CD4-positive, CD25-positive, alpha-beta regulatory T cell (primary cell): ENCODE data around the gene TWNK. TPM values are rescaled to one million over a fixed set of nuclear protein-coding genes. Genes with fewer than 3 reads are reported as not detected.
A peak's percentile ranks its signal among the peaks of the same experiment; 100 is the strongest.
"Not testable (repeated sequence)": the region's sequence is repeated elsewhere in the genome, so short reads cannot be mapped to it uniquely, and the experiment has no call there.

Experiments
- ATAC-seq, 2 donors: fragments of 150-1000 bp; cut with Tn5 transposase; one replicate each; pipeline ENCODE4 v1.10.0; 2021; ENCODE audit warnings: low read depth in 2 of 2, moderate number of reproducible peaks in 2 of 2, moderate library complexity in 1 of 2
- DNase-seq, 3 donors: peaks; one replicate each; pipeline versions ENCODE4 v3.0.0 to v3.0.0-alpha.2; 2012 to 2022; ENCODE audit warnings: mixed read lengths in 1 of 3
- H3K27ac ChIP-seq: one replicate; pipeline ENCODE4 v1.7.0; 2013; ENCODE audit warnings: mild to moderate bottlenecking, low read length; ENCODE audit not compliant: insufficient read depth, poor library complexity, severe bottlenecking
- H3K27me3 ChIP-seq: one replicate; pipeline ENCODE4 v1.7.0; 2013; ENCODE audit warnings: low read length; ENCODE audit not compliant: control insufficient read depth, insufficient read depth
- H3K36me3 ChIP-seq: one replicate; pipeline ENCODE4 v1.7.0; 2013; ENCODE audit warnings: mild to moderate bottlenecking, low read length, moderate library complexity; ENCODE audit not compliant: control insufficient read depth, insufficient read depth
- H3K4me1 ChIP-seq: 2 replicates; pipeline ENCODE4 v1.7.0; 2013; ENCODE audit warnings: mild to moderate bottlenecking, low read length; ENCODE audit not compliant: insufficient read depth, control insufficient read depth, poor library complexity, severe bottlenecking
- H3K4me3 ChIP-seq: one replicate; pipeline ENCODE4 v1.7.0; 2013; ENCODE audit warnings: low read depth, mild to moderate bottlenecking, low read length, moderate library complexity
- H3K9me3 ChIP-seq, 2 experiments: 1 replicate in 1 of 2; 2 replicates in 1 of 2; pipeline ENCODE4 v1.7.0; 2013; ENCODE audit warnings: low read length in 2 of 2, mild to moderate bottlenecking in 1 of 2, moderate library complexity in 1 of 2; ENCODE audit not compliant: control insufficient read depth in 2 of 2
- H3K27ac Mint-ChIP-seq, 3 donors: one replicate each; pipeline ENCODE4 v1.8.0; 2020 to 2022; ENCODE audit warnings: mild to moderate bottlenecking in 3 of 3, mixed read lengths in 3 of 3, moderate library complexity in 2 of 3
- H3K27me3 Mint-ChIP-seq: one replicate; pipeline ENCODE4 v1.8.0; 2022; ENCODE audit warnings: mild to moderate bottlenecking, mixed read lengths
- H3K36me3 Mint-ChIP-seq: one replicate; pipeline ENCODE4 v1.8.0; 2020; ENCODE audit warnings: mixed read lengths
- H3K4me1 Mint-ChIP-seq, 4 donors: one replicate each; pipeline ENCODE4 v1.8.0; 2020 to 2022; ENCODE audit warnings: mixed read lengths in 4 of 4, mild to moderate bottlenecking in 1 of 4
- H3K4me3 Mint-ChIP-seq, 4 donors: one replicate each; pipeline ENCODE4 v1.8.0; 2020 to 2022; ENCODE audit warnings: mild to moderate bottlenecking in 4 of 4, mixed read lengths in 4 of 4, moderate library complexity in 3 of 4
- H3K9me3 Mint-ChIP-seq, 7 donors: one replicate each; pipeline ENCODE4 v1.8.0; 2020 to 2022; ENCODE audit warnings: mixed read lengths in 7 of 7, mild to moderate bottlenecking in 3 of 7, moderate library complexity in 2 of 7
- polyA plus RNA-seq, 4 donors: library from polyadenylated mRNA; unstranded; fragments of 300-500 nt; fragmentation: Illumina TruSeq; gene quantifications; one replicate each; pipeline ENCODE4 v1.2.3, GENCODE V29; 2021
- total RNA-seq: library from RNA; stranded (reverse); gene quantifications from one replicate; pipeline ENCODE4 v1.2.3, GENCODE V29; 2022

The TWNK gene
- total and polyA plus RNA-seq, 5 donors from 2014 or later = 3.4 to 12.8 (median 5.6) TPM

DNA sequence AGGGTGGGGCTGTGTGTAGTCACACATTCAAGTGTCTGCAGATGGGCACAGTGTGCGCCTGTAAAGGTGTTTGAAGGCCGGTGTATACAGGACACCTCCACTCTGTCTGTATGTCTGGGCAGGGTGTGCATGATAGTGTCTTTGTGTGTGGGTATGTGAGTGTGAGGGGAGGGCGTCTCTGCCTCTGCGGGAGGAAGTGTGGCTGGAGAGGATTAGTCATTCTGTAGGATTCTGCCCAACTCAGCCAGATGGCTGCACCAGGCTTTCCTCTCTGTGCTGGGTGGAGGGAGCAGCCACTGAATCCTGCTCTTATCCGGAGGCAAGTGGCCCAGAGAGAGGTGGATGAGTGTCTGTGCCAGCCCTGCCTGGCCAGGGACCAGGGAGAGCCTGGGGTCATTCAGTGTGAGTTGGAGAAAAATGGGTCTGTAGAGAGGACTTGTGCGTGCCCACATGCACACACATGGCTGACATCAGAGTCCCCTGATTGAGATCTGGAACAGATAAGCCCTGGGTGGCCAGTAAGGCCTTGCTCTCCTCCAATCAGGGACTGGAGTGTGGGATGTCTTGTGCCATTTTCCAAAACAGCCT lies 45.4 kb downstream of the TWNK start:
- Histone ChIP-seq H3K36me3 (peaks cover 32% of the 10 kb centered on the region), H3K4me3 (peak overlapping the region; percentile 73), H3K27me3 (no peaks in the 10 kb centered on the region), H3K9me3 (no peaks in the 10 kb centered on the region), H3K4me1 (peaks cover 32% of the 10 kb centered on the region), H3K27ac (peak overlapping the region; percentile 94)
- DNase-seq (peak in 2 of 3 donors; percentile 27 to 54), ATAC-seq (peak; percentile 10 to 17)
- no peaks in the 10 kb centered on the region for H3K9me3 Mint-ChIP-seq
- H3K36me3 Mint-ChIP-seq = peaks cover 22% of the 10 kb centered on the region
- peaks cover 4 to 29% (median 18%) of the 10 kb centered on the region in 4 donors for H3K4me1 Mint-ChIP-seq
- peak overlapping the region; percentile 96 to 99 (median 97) for H3K4me3 Mint-ChIP-seq
- peaks cover 14% of the 10 kb centered on the region for H3K27me3 Mint-ChIP-seq
- H3K27ac Mint-ChIP-seq = peak overlapping the region; percentile 75 to 98 (median 95)

DNA sequence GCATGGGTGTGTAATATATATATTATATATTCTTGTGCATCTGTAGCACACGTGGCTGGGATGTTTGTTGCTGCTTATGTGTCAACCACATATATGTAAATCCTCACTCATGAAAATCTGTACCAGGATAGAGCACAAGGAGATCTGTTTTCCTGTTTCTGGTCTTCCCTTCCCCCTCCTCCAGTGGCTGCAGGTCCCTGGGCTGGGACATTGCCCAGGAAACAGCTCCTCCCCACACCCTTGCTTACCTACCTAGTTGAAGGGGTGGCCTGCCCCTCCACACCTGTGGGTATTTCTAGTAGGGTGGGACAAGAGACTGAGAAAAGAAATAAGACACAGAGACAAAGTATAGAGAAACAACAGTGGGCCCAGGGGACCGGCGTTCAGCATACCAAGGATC lies 45.9 kb downstream of the TWNK start:
- peak overlapping the region; percentile 96 to 99 (median 97) for H3K4me3 Mint-ChIP-seq
- peak overlapping the region in 2 of 3 donors; percentile 76 to 95 for H3K27ac Mint-ChIP-seq

DNA sequence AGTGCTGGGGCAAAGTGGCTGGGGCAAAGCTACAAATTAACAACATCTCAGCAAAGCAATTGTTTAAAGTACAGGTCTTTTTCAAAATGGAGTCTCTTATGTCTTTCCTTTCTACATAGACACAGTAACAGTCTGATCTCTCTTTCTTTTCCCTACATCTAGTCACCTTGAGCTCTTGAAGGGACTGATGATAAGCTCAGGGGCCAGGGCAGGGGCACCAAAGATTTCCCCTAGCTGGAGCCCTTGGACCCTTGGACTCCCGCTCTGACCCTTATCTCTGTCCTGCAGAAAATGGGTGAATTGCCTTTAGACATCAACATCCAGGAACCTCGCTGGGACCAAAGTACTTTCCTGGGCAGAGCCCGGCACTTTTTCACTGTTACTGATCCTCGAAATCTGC lies 47.1 kb downstream of the TWNK start:
- peaks cover 40% of the 10 kb centered on the region for H3K36me3 ChIP-seq
- not testable (repeated sequence) for DNase-seq, H3K27me3 Mint-ChIP-seq, H3K9me3 ChIP-seq, H3K27ac ChIP-seq, ATAC-seq, H3K27me3 ChIP-seq, H3K9me3 Mint-ChIP-seq, H3K4me3 ChIP-seq
- Mint-ChIP-seq H3K27ac (peak overlapping the region in 1 of 3 donors; percentile 32), H3K4me3 (peak overlapping the region in 1 of 4 donors; percentile 96), H3K36me3 (peaks cover 32% of the 10 kb centered on the region), H3K4me1 (peaks cover 4 to 27% (median 17%) of the 10 kb centered on the region in 4 donors)
- peaks cover 32% of the 10 kb centered on the region for H3K4me1 ChIP-seq

More for the DNA sequence above, 45.9 kb downstream of the TWNK start:
- Histone ChIP-seq H3K9me3 (no peaks in the 10 kb centered on the region), H3K4me1 (peaks cover 32% of the 10 kb centered on the region), H3K27ac (no peak overlapping the region), H3K36me3 (peaks cover 37% of the 10 kb centered on the region), H3K27me3 (no peaks in the 10 kb centered on the region), H3K4me3 (peak overlapping the region; percentile 73)
- H3K9me3 Mint-ChIP-seq = no peaks in the 10 kb centered on the region
- DNase-seq (no peak), ATAC-seq (no peak)
- H3K27me3 Mint-ChIP-seq = peaks cover 12% of the 10 kb centered on the region
- H3K36me3 Mint-ChIP-seq = peaks cover 28% of the 10 kb centered on the region
- peaks cover 4 to 29% (median 17%) of the 10 kb centered on the region in 4 donors for H3K4me1 Mint-ChIP-seq

DNA sequence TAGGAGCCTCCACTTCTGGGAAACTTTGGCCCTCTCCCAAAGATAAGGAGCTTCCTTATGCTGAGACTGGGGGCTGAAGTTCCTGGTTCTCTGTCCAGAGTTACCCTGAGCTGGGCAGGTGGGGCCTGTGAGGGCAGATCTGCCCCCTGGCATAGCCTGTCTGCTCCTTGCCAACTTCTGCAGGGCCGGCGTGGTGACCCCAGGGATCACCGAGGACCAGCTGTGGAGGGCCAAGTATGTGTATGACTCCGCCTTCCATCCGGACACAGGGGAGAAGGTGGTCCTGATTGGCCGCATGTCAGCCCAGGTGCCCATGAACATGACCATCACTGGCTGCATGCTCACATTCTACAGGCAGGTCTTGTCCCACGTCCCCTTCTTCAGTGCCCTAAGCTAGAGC lies 48.0 kb downstream of the TWNK start:
- H3K27me3 Mint-ChIP-seq = peaks cover 5% of the 10 kb centered on the region
- no peak for ATAC-seq
- H3K4me1 Mint-ChIP-seq = peaks cover 4 to 27% (median 17%) of the 10 kb centered on the region in 4 donors
- no peak overlapping the region for H3K27ac Mint-ChIP-seq
- Histone ChIP-seq H3K4me3 (no peak overlapping the region), H3K9me3 (no peaks in the 10 kb centered on the region), H3K27me3 (no peaks in the 10 kb centered on the region), H3K27ac (no peak overlapping the region), H3K36me3 (peaks cover 40% of the 10 kb centered on the region), H3K4me1 (peaks cover 30% of the 10 kb centered on the region)
- peaks cover 32% of the 10 kb centered on the region for H3K36me3 Mint-ChIP-seq
- no peaks in the 10 kb centered on the region for H3K9me3 Mint-ChIP-seq
- DNase-seq = no peak
- H3K4me3 Mint-ChIP-seq = no peak overlapping the region

DNA sequence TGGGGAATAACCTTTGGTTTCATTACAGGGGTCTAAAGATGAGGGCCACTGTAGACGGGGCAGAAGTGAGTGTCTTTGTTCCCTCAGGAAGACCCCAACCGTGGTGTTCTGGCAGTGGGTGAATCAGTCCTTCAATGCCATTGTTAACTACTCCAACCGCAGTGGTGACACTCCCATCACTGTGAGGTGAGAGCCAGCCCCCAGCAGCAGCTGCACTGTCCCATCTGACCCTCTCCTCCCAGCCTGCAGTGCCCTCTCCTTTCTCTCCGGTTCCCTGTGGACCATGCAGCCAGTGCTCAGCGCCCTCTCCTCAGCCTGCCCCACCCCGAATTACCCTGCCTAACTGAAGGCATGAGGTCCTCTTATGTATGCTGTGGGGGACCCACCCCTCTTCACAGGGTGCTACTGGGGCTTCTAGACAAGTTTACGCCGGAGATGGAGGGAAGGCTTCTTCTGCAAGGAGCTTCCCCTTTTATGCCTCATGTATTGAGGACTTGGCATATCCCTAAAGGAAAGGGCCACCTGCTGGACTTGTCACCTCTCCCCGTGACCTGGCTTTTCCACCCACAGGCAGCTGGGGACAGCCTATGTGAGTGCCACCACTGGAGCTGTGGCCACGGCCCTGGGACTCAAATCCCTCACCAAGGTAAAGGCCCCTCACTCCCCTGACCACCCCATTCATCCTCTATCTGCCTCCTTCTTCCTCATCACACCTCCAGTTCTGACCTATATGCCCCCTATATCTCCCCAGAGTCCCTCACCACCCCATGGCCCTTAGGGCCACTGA lies 48.8 kb downstream of the TWNK start:
- no peak overlapping the region for H3K27ac Mint-ChIP-seq
- no peak overlapping the region for H3K4me3 ChIP-seq
- peaks cover 40% of the 10 kb centered on the region for H3K36me3 ChIP-seq
- H3K4me1 ChIP-seq = peaks cover 22% of the 10 kb centered on the region
- no peak overlapping the region for H3K4me3 Mint-ChIP-seq
- peaks cover 34% of the 10 kb centered on the region for H3K36me3 Mint-ChIP-seq
- H3K27ac ChIP-seq = no peak overlapping the region
- H3K4me1 Mint-ChIP-seq = peaks cover 4 to 24% (median 19%) of the 10 kb centered on the region in 4 donors
- no peaks in the 10 kb centered on the region for H3K9me3 Mint-ChIP-seq
- DNase-seq (no peak), ATAC-seq (no peak)
- peaks cover 1% of the 10 kb centered on the region for H3K27me3 Mint-ChIP-seq
- no peaks in the 10 kb centered on the region for H3K27me3 ChIP-seq
- H3K9me3 ChIP-seq = no peaks in the 10 kb centered on the region

DNA sequence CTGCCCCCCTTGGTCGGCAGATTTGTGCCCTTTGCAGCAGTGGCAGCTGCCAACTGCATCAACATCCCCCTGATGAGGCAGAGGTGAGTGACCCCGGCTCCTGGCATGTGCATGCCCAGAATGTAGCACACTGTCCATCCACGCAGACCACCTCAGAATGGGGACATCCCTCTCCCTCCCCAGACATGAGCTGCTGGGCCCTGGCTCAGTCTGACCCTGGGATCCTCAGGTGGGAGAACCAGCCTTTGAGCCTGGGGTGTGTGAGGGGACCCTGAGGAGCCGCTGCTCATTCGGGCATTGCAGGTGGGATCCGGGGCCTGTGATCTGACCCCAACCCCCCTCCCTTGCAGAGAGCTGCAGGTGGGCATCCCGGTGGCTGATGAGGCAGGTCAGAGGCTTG lies 49.4 kb downstream of the TWNK start:
- H3K9me3 ChIP-seq = no peaks in the 10 kb centered on the region
- H3K9me3 Mint-ChIP-seq = no peaks in the 10 kb centered on the region
- H3K27me3 ChIP-seq = no peaks in the 10 kb centered on the region
- no peak overlapping the region for H3K27ac Mint-ChIP-seq
- H3K4me3 ChIP-seq = no peak overlapping the region
- peaks cover 4 to 26% (median 20%) of the 10 kb centered on the region in 4 donors for H3K4me1 Mint-ChIP-seq
- no peaks in the 10 kb centered on the region for H3K27me3 Mint-ChIP-seq
- peaks cover 35% of the 10 kb centered on the region for H3K36me3 Mint-ChIP-seq
- no peak overlapping the region for H3K4me3 Mint-ChIP-seq
- H3K36me3 ChIP-seq = peaks cover 40% of the 10 kb centered on the region
- no peak for ATAC-seq
- no peak for DNase-seq
- H3K27ac ChIP-seq = no peak overlapping the region
- H3K4me1 ChIP-seq = peaks cover 17% of the 10 kb centered on the region

DNA sequence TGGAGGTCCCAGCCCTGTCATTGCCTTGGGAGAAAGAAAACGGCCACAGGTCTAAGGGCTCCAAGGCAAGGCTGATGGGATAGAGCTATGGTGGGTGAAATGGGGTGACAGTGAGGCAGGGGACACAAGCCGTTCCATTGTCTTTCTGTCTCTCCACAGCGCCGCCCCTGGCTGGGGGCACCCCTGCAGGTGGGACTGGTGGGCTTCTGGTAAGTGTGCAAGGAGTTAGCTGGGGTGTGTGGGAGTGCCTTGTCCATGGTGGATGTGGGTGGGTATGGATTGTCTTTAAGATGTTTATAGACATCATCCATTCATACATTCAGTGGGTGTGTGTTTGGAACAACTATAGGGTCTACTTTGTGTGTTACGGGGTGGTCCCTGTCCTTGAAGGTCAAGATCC lies 51.1 kb downstream of the TWNK start:
- Mint-ChIP-seq H3K4me3 (no peak overlapping the region), H3K27ac (no peak overlapping the region), H3K27me3 (no peaks in the 10 kb centered on the region), H3K9me3 (no peaks in the 10 kb centered on the region), H3K36me3 (peaks cover 31% of the 10 kb centered on the region), H3K4me1 (peaks cover 0 to 29% (median 20%) of the 10 kb centered on the region in 4 donors)
- Histone ChIP-seq H3K27ac (no peak overlapping the region), H3K36me3 (peaks cover 40% of the 10 kb centered on the region), H3K27me3 (no peaks in the 10 kb centered on the region), H3K9me3 (no peaks in the 10 kb centered on the region), H3K4me1 (peaks cover 12% of the 10 kb centered on the region), H3K4me3 (no peak overlapping the region)
- ATAC-seq = no peak
- DNase-seq = no peak
